MCF 10A (cell line): Measurements from ENCODE around the gene GRID1. TPM values are rescaled to one million over a fixed set of nuclear protein-coding genes. Genes with fewer than 3 reads are reported as not detected.

Experiments
- BruUV-seq: library from RNA; stranded (reverse); fragments of 400-500 nt; replicated peaks from 2 replicates; lab custom pipeline; 2021; lab: Mats Ljungman, UMichigan
- CTCF ChIA-PET: fragments of 300-600 bp; sonication (Branson Sonifier 250); formaldehyde crosslinking; extraction: SDS; loops from one replicate; lab custom pipeline; 2021; ENCODE audit warnings: antibody characterized with exemption, inconsistent platforms; lab: Yijun Ruan, JAX
- POLR2A ChIA-PET: fragments of 300-600, 350-650 bp; sonication (Branson Sonifier 250); formaldehyde crosslinking; extraction: SDS; loops from one replicate; lab custom pipeline; 2020; ENCODE audit warnings: antibody characterized with exemption, inconsistent platforms; lab: Yijun Ruan, JAX
- DNase-seq: peaks from one replicate; pipeline ENCODE4 v3.0.0-alpha.2; 2018; ENCODE audit not compliant: unreplicated experiment
- H3K27ac Mint-ChIP-seq: one replicate; pipeline ENCODE4 v1.8.0; 2022; ENCODE audit warnings: mild to moderate bottlenecking, low read depth, mixed read lengths; ENCODE audit not compliant: unreplicated experiment
- H3K27me3 Mint-ChIP-seq: one replicate; pipeline ENCODE4 v1.8.0; 2022; ENCODE audit warnings: mixed read lengths; ENCODE audit not compliant: insufficient read depth, unreplicated experiment
- H3K36me3 Mint-ChIP-seq: one replicate; pipeline ENCODE4 v1.8.0; 2022; ENCODE audit warnings: mild to moderate bottlenecking, moderate library complexity, mixed read lengths; ENCODE audit not compliant: insufficient read depth, unreplicated experiment
- H3K4me1 Mint-ChIP-seq: one replicate; pipeline ENCODE4 v1.8.0; 2022; ENCODE audit warnings: mixed read lengths; ENCODE audit not compliant: insufficient read depth, unreplicated experiment
- H3K4me3 Mint-ChIP-seq: one replicate; pipeline ENCODE4 v1.8.0; 2022; ENCODE audit warnings: mild to moderate bottlenecking, moderate library complexity, mixed read lengths; ENCODE audit not compliant: unreplicated experiment
- H3K9me3 Mint-ChIP-seq: one replicate; pipeline ENCODE4 v1.8.0; 2022; ENCODE audit warnings: mixed read lengths; ENCODE audit not compliant: unreplicated experiment
- CTCF ChIP-seq: fragments of 200-600 bp; IDR thresholded peaks from one replicate; pipeline ENCODE4 v1.8.0; 2022; ENCODE audit warnings: antibody characterized with exemption, mild to moderate bottlenecking; ENCODE audit not compliant: unreplicated experiment
- intact Hi-C: fragments of 100-400 bp; cut with micrococcal nuclease; formaldehyde crosslinking; loops from 2 replicates; pipeline ENCODE4 v1.14.1; 2022
- total RNA-seq: library from RNA; stranded (reverse); gene quantifications from 2 replicates; pipeline ENCODE4 v1.2.3, GENCODE V29; 2022

The GRID1 gene
- total RNA-seq, 1 experiment from 2014 or later = not detected

DNA sequence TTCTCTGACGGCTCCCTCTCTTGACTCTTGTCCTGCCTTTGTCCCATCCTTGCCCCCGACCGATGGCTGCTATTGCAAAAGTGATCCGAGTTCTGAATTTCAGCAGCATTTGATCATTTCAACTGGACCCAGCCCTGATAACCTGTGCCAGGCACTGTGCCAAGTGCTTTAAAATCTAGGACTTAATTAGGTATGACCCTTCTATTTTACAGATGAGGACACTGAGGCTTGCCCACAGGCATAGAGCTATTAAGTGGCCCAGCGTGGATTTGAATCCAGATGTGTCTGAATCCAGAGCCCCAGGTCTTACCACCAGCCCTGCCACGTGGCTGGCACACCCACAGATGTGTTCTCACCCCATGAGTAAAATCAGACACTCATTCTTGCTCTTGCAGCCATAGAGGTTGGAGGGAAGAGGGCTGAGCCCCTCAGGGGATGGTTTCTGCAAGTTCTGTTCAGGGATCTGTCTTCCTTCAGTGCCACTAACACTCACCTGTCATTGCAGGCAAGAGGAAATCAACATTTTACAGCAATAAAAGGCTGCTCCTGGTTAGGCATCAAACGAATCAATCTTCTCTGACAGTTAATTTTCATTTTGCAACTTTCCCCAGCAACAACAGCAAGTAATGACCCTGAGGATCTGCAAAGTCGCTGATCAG is 101.2 kb downstream of the GRID1 start:
- H3K36me3 Mint-ChIP-seq = no peaks in the 10 kb centered on the region
- H3K4me3 Mint-ChIP-seq = no peak overlapping the region
- intact Hi-C loops = no loop called here
- H3K27ac Mint-ChIP-seq = no peak overlapping the region
- BruUV-seq = no TSS peak
- ChIA-PET CTCF (interaction anchor here (1.2 kb wide), 1 partner anchor 169 kb away, joined by 4 read pairs; no protein-coding TSS in a partner anchor), POLR2A (interaction anchor here (0.7 kb wide), 2 partner anchors 138 to 441 kb away, joined by 3 read pairs; no protein-coding TSS in a partner anchor)
- H3K9me3 Mint-ChIP-seq = no peaks in the 10 kb centered on the region
- H3K4me1 Mint-ChIP-seq = no peaks in the 10 kb centered on the region
- no peak for DNase-seq
- TF ChIP-seq CTCF = no peak
- H3K27me3 Mint-ChIP-seq = no peaks in the 10 kb centered on the region

GRCh38 chr10:86264481-86265231 is 101.9 kb downstream of the GRID1 start:
- BruUV-seq = no TSS peak
- TF ChIP-seq CTCF = no peak
- H3K4me1 Mint-ChIP-seq = no peaks in the 10 kb centered on the region
- intact Hi-C loops = no loop called here
- no peak overlapping the region for H3K27ac Mint-ChIP-seq
- ChIA-PET CTCF (interaction anchor here (0.6 to 0.7 kb wide), 2 partner anchors 124 to 226 kb away, joined by 3 to 4 read pairs; no protein-coding TSS in a partner anchor), POLR2A (interaction anchor here (0.7 kb wide), 2 partner anchors 137 to 441 kb away, joined by 3 read pairs; no protein-coding TSS in a partner anchor)
- no peak for DNase-seq
- H3K9me3 Mint-ChIP-seq = no peaks in the 10 kb centered on the region
- no peak overlapping the region for H3K4me3 Mint-ChIP-seq
- H3K27me3 Mint-ChIP-seq = no peaks in the 10 kb centered on the region
- H3K36me3 Mint-ChIP-seq = no peaks in the 10 kb centered on the region

- no peak for DNase-seq
- no peaks in the 10 kb centered on the region for H3K9me3 Mint-ChIP-seq
- H3K36me3 Mint-ChIP-seq = no peaks in the 10 kb centered on the region
- no peak overlapping the region for H3K4me3 Mint-ChIP-seq
- no TSS peak for BruUV-seq
- intact Hi-C loops = no loop called here
- H3K27me3 Mint-ChIP-seq = no peaks in the 10 kb centered on the region
- ChIA-PET POLR2A (no interaction called here), CTCF (interaction anchor here (0.6 to 0.7 kb wide), 2 partner anchors 123 to 225 kb away, joined by 3 to 4 read pairs; no protein-coding TSS in a partner anchor)
- H3K4me1 Mint-ChIP-seq = no peaks in the 10 kb centered on the region
- TF ChIP-seq CTCF = no peak
- H3K27ac Mint-ChIP-seq = no peak overlapping the region
These were observed 102.7 kb downstream of the GRID1 start for GRCh38 chr10:86263907-86264306.

- H3K4me3 Mint-ChIP-seq = no peak overlapping the region
- POLR2A ChIA-PET = no interaction called here
- H3K27me3 Mint-ChIP-seq = no peaks in the 10 kb centered on the region
- no TSS peak for BruUV-seq
- H3K36me3 Mint-ChIP-seq = no peaks in the 10 kb centered on the region
- no peak overlapping the region for H3K27ac Mint-ChIP-seq
- no peak for TF ChIP-seq CTCF
- no peak for DNase-seq
- intact Hi-C loops = no loop called here
- CTCF ChIA-PET = no interaction called here
- H3K4me1 Mint-ChIP-seq = no peaks in the 10 kb centered on the region
- H3K9me3 Mint-ChIP-seq = no peaks in the 10 kb centered on the region
These were observed 103.4 kb downstream of the GRID1 start for GRCh38 chr10:86263209-86263608.
